ENCODE measurements around the gene CENPT. TPM values are rescaled to one million over a fixed set of nuclear protein-coding genes. Genes with fewer than 3 reads are reported as not detected.
A peak's percentile ranks its signal among the peaks of the same experiment; 100 is the strongest.

CENPT gene
- total and polyA plus RNA-seq, 2 of the 13 experiments (the other 11 are each of a cell fraction or from before 2014, with no cell fraction given) = 40.9 to 43.3 TPM

- no peak for TF ChIP-seq ZNF276 (CRISPR knock-in tag; IDR thresholded peaks at IDR 0.05; ENCODE audit: low read depth)
- TF ChIP-seq YEATS2 (CRISPR knock-in tag; IDR thresholded peaks at IDR 0.05; ENCODE audit: borderline replicate concordance) = 0 out of 2 replicates have a peak, but pooled peaks have one; percentile 68
- TF ChIP-seq, protein P1, sequence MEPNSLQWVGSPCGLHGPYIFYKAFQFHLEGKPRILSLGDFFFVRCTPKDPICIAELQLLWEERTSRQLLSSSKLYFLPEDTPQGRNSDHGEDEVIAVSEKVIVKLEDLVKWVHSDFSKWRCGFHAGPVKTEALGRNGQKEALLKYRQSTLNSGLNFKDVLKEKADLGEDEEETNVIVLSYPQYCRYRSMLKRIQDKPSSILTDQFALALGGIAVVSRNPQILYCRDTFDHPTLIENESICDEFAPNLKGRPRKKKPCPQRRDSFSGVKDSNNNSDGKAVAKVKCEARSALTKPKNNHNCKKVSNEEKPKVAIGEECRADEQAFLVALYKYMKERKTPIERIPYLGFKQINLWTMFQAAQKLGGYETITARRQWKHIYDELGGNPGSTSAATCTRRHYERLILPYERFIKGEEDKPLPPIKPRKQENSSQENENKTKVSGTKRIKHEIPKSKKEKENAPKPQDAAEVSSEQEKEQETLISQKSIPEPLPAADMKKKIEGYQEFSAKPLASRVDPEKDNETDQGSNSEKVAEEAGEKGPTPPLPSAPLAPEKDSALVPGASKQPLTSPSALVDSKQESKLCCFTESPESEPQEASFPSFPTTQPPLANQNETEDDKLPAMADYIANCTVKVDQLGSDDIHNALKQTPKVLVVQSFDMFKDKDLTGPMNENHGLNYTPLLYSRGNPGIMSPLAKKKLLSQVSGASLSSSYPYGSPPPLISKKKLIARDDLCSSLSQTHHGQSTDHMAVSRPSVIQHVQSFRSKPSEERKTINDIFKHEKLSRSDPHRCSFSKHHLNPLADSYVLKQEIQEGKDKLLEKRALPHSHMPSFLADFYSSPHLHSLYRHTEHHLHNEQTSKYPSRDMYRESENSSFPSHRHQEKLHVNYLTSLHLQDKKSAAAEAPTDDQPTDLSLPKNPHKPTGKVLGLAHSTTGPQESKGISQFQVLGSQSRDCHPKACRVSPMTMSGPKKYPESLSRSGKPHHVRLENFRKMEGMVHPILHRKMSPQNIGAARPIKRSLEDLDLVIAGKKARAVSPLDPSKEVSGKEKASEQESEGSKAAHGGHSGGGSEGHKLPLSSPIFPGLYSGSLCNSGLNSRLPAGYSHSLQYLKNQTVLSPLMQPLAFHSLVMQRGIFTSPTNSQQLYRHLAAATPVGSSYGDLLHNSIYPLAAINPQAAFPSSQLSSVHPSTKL (CRISPR knock-in tag; IDR thresholded peaks at IDR 0.05) = 0 out of 2 replicates have a peak, but pooled peaks have one; percentile 20
- no peak for TF ChIP-seq RBAK (CRISPR knock-in tag; IDR thresholded peaks at IDR 0.05)
- TF ChIP-seq HOXA7 (CRISPR knock-in tag; IDR thresholded peaks at IDR 0.05) = no peak
- TF ChIP-seq ZKSCAN5 (CRISPR knock-in tag; IDR thresholded peaks at IDR 0.05) = no peak
- no peak for TF ChIP-seq NFE2 (CRISPR knock-in tag; IDR thresholded peaks at IDR 0.05)
- TF ChIP-seq YY1 (IDR thresholded peaks at IDR 0.05; ENCODE audit: insufficient read depth, insufficient replicate concordance, low read depth, low read length) = peak; percentile 97
- TF ChIP-seq EHMT2 (IDR thresholded peaks at IDR 0.05; ENCODE audit: borderline replicate concordance, low read depth, low read length) = no peak
- TF ChIP-seq, protein P2, sequence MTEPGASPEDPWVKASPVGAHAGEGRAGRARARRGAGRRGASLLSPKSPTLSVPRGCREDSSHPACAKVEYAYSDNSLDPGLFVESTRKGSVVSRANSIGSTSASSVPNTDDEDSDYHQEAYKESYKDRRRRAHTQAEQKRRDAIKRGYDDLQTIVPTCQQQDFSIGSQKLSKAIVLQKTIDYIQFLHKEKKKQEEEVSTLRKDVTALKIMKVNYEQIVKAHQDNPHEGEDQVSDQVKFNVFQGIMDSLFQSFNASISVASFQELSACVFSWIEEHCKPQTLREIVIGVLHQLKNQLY (CRISPR knock-in tag; IDR thresholded peaks at IDR 0.05) = no peak
- no peak for TF ChIP-seq ZFP82 (CRISPR knock-in tag; IDR thresholded peaks at IDR 0.05; ENCODE audit: borderline replicate concordance)
- peak; percentile 91 for TF ChIP-seq RBM22 (optimal IDR thresholded peaks at IDR 0.05; ENCODE audit: low read length)
- no peak for TF ChIP-seq KAT2B (IDR thresholded peaks at IDR 0.05; ENCODE audit: borderline replicate concordance, low read depth, low read length)
- no peak for TF ChIP-seq ATM (IDR thresholded peaks at IDR 0.05; ENCODE audit: borderline replicate concordance)
- TF ChIP-seq SOX6 (IDR thresholded peaks at IDR 0.05) = no peak
- TF ChIP-seq SOX6 (CRISPR knock-in tag; IDR thresholded peaks at IDR 0.05) = peak; percentile 36; the same call in 1 of the 2 replicates
- TF ChIP-seq, protein P3, sequence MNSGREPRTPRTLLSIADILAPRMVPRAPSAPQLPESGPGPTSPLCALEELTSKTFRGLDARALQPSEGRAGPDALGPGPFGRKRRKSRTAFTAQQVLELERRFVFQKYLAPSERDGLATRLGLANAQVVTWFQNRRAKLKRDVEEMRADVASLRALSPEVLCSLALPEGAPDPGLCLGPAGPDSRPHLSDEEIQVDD (CRISPR knock-in tag; IDR thresholded peaks at IDR 0.05; ENCODE audit: borderline replicate concordance) = no peak
- TF ChIP-seq DMAP1 (CRISPR knock-in tag; IDR thresholded peaks at IDR 0.05) = peak; percentile 65; the same call in 1 of the 2 replicates
- TF ChIP-seq ZBTB49 (CRISPR knock-in tag; IDR thresholded peaks at IDR 0.05; ENCODE audit: borderline replicate concordance) = no peak
These were observed 40.9 kb downstream of the CENPT start, which contains the start of the genes RANBP10 and TSNAXIP1 (continued) for GRCh38 chr16:67806428-67807147.
